GM23338 (cell line): ENCODE measurements around the gene TFB2M. TPM values are rescaled to one million over a fixed set of nuclear protein-coding genes. Genes with fewer than 3 reads are reported as not detected.

Source experiments
- ATAC-seq: fragments of 200-7000 bp; cut with Tn5 transposase; 3 replicates; pipeline ENCODE4 v1.9.1; 2020
- DNase-seq: peaks from one replicate; pipeline ENCODE4 v3.0.0-alpha.2; 2015; ENCODE audit warnings: low spot score
- H2AFZ ChIP-seq: fragments of 200-600 bp; sonication (generic); 2 replicates; pipeline ENCODE4 v1.8.0; 2016; ENCODE audit warnings: antibody characterized with exemption, mild to moderate bottlenecking, moderate library complexity
- H3F3A ChIP-seq: fragments of 200-600 bp; sonication (generic); replicated peaks from 2 replicates; pipeline ENCODE4 v1.8.0; 2017; ENCODE audit warnings: antibody characterized with exemption, mixed run types, low read depth
- H3K27ac ChIP-seq: fragments of 200-600 bp; sonication (generic); 2 replicates; pipeline ENCODE4 v1.6.1; 2016; ENCODE audit warnings: low read depth
- H3K27me3 ChIP-seq: fragments of 200-600 bp; sonication (generic); 2 replicates; pipeline ENCODE4 v1.8.0; 2016; ENCODE audit warnings: mild to moderate bottlenecking, mixed run types, moderate library complexity; ENCODE audit not compliant: insufficient read depth
- H3K36me3 ChIP-seq: fragments of 200-600 bp; sonication (generic); 2 replicates; pipeline ENCODE4 v1.8.0; 2016; ENCODE audit warnings: mild to moderate bottlenecking; ENCODE audit not compliant: insufficient read depth
- H3K4me1 ChIP-seq: fragments of 200-600 bp; sonication (generic); 2 replicates; pipeline ENCODE4 v1.8.0; 2016; ENCODE audit warnings: mild to moderate bottlenecking, moderate library complexity; ENCODE audit not compliant: insufficient read depth
- H3K4me2 ChIP-seq: fragments of 200-600 bp; sonication (generic); 2 replicates; pipeline ENCODE4 v1.7.1; 2017; ENCODE audit warnings: mixed run types
- H3K4me3 ChIP-seq: fragments of 200-600 bp; sonication (generic); 2 replicates; pipeline ENCODE4 v1.6.1; 2016; ENCODE audit warnings: mixed run types
- H3K79me2 ChIP-seq: fragments of 200-600 bp; sonication (generic); replicated peaks from 2 replicates; pipeline ENCODE4 v1.8.0; 2017; ENCODE audit warnings: mild to moderate bottlenecking; ENCODE audit not compliant: insufficient read depth
- H3K9me2 ChIP-seq: fragments of 200-600 bp; sonication (generic); 2 replicates; pipeline ENCODE4 v1.8.0; 2017; ENCODE audit not compliant: insufficient read depth
- H4K20me1 ChIP-seq: fragments of 200-600 bp; sonication (generic); replicated peaks from 2 replicates; pipeline ENCODE4 v1.8.0; 2017; ENCODE audit warnings: mild to moderate bottlenecking; ENCODE audit not compliant: insufficient read depth
- H3K27ac Mint-ChIP-seq: 2 replicates; pipeline ENCODE4 v1.8.0; 2020; ENCODE audit warnings: inconsistent platforms, mild to moderate bottlenecking, moderate library complexity, mixed read lengths
- H3K27me3 Mint-ChIP-seq: 3 replicates; pipeline ENCODE4 v1.8.0; 2022; ENCODE audit warnings: low read depth, mild to moderate bottlenecking, moderate library complexity, mixed read lengths, inconsistent platforms; ENCODE audit not compliant: insufficient read depth, poor library complexity
- H3K36me3 Mint-ChIP-seq: 3 replicates; pipeline ENCODE4 v1.8.0; 2021; ENCODE audit warnings: low read depth, mild to moderate bottlenecking, inconsistent platforms, moderate library complexity, mixed read lengths
- H3K4me1 Mint-ChIP-seq: 3 replicates; pipeline ENCODE4 v1.8.0; 2020; ENCODE audit warnings: mild to moderate bottlenecking, inconsistent platforms, mixed read lengths
- H3K4me3 Mint-ChIP-seq: 3 replicates; pipeline ENCODE4 v1.8.0; 2021; ENCODE audit warnings: moderate library complexity, mild to moderate bottlenecking, inconsistent platforms, mixed read lengths
- H3K9me3 Mint-ChIP-seq: 3 replicates; pipeline ENCODE4 v1.8.0; 2020; ENCODE audit warnings: moderate library complexity, mild to moderate bottlenecking, inconsistent platforms, mixed read lengths
- CREB1 ChIP-seq: fragments of 250-450 bp; sonication (Bioruptor Pico); IDR thresholded peaks from 2 replicates; pipeline ENCODE4 v1.5.0; 2020; ENCODE audit warnings: low read depth, mild to moderate bottlenecking, moderate library complexity
- EZH2 ChIP-seq: fragments of 200-600 bp; sonication (generic); IDR thresholded peaks from one replicate; pipeline ENCODE4 v1.8.0; 2017; ENCODE audit warnings: antibody characterized with exemption, mild to moderate bottlenecking, low read depth; ENCODE audit not compliant: unreplicated experiment
- EZH2phosphoT487 ChIP-seq: fragments of 200-600 bp; sonication (generic); IDR thresholded peaks from one replicate; pipeline ENCODE4 v1.8.1; 2018; ENCODE audit warnings: antibody characterized with exemption; ENCODE audit not compliant: unreplicated experiment
- JUNB ChIP-seq: IDR thresholded peaks from one replicate; pipeline ENCODE4 v1.6.1; 2016; ENCODE audit warnings: antibody characterized with exemption; ENCODE audit not compliant: unreplicated experiment
- NANOG ChIP-seq: IDR thresholded peaks from 2 replicates; pipeline ENCODE4 v1.6.1; 2016; ENCODE audit warnings: antibody characterized with exemption, borderline replicate concordance
- POLR2AphosphoS5 ChIP-seq: IDR thresholded peaks from 2 replicates; pipeline ENCODE4 v1.6.1; 2016; ENCODE audit warnings: antibody characterized with exemption, low read depth
- STAT1 ChIP-seq: IDR thresholded peaks from one replicate; pipeline ENCODE4 v1.6.1; 2016; ENCODE audit warnings: antibody characterized with exemption; ENCODE audit not compliant: unreplicated experiment
- ZNF114 ChIP-seq: fragments of 250-450 bp; sonication (Bioruptor Pico); IDR thresholded peaks from 2 replicates; pipeline ENCODE4 v1.5.0; 2020; ENCODE audit warnings: mild to moderate bottlenecking, moderate library complexity
- ZNF331 ChIP-seq: fragments of 250-450 bp; sonication (Bioruptor Pico); IDR thresholded peaks from 2 replicates; pipeline ENCODE4 v1.5.0; 2020; ENCODE audit warnings: low read depth, mild to moderate bottlenecking, moderate library complexity
- ZNF462 ChIP-seq: fragments of 250-450 bp; sonication (Bioruptor Pico); IDR thresholded peaks from 2 replicates; pipeline ENCODE4 v1.5.0; 2020; ENCODE audit warnings: mild to moderate bottlenecking, moderate library complexity
- polyA plus RNA-seq: library from polyadenylated mRNA; unstranded; fragments of >200 nt; fragmentation: Nextera tagmentation; extraction: Ambion mirVana; gene quantifications from 2 replicates; pipeline ENCODE4 v1.2.1, GENCODE V29; 2016
- total RNA-seq: library from RNA; depleted of rRNA; stranded (reverse); fragments of >200 nt; shearing (Covaris generic); gene quantifications from 2 replicates; pipeline ENCODE4 v1.2.3, GENCODE V29; 2014
- TF ChIP-seq, protein P1 (sequence below), 2 experiments: fragments of 200-600 bp in 1 of 2; sonication (generic) in 1 of 2; conservative IDR thresholded peaks; 2 replicates each; pipeline versions ENCODE4 v1.5.1 to v1.6.1; 2016 to 2017; ENCODE audit warnings: antibody characterized with exemption in 2 of 2, low read depth in 2 of 2, mild to moderate bottlenecking in 2 of 2, moderate library complexity in 1 of 2
- TF ChIP-seq, protein P2 (sequence below): IDR thresholded peaks from one replicate; pipeline ENCODE4 v1.6.1; 2018; ENCODE audit warnings: antibody characterized with exemption; ENCODE audit not compliant: unreplicated experiment
- TF ChIP-seq, protein P3 (sequence below): IDR thresholded peaks from 2 replicates; pipeline ENCODE4 v1.6.1; 2016; ENCODE audit warnings: antibody characterized with exemption

The TFB2M gene
- total and polyA plus RNA-seq, 2 experiments from 2014 or later = 18.7 to 24.9 TPM

DNA sequence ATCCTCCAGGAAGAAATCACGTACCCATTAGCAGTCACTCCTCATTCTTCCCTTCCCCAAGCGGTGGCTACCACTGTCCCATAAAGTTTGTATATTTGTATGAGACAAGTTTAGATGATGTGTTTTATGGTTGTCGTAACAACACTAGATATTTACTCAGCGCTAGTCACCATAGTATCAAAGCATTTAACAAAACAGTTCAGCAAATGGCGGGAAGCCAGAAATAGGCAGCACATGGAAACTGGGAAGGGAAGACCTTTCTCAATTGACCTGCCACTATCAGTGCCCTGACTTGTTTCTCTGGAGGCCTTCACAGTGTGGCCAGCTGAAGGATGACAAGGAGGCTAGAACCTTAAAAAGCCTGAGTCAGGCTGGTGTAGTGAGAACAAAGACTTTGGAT, 31.3 kb upstream of the TFB2M start:
- no peaks in the 10 kb centered on the region for H3K27me3 ChIP-seq
- H3K4me3 ChIP-seq = no peak overlapping the region
- H4K20me1 ChIP-seq = no peaks in the 10 kb centered on the region; the same call in none of the 2 replicates
- no peaks in the 10 kb centered on the region for H3F3A ChIP-seq
- no peaks in the 10 kb centered on the region for H3K9me3 Mint-ChIP-seq
- no peaks in the 10 kb centered on the region for H3K9me2 ChIP-seq
- no peak for TF ChIP-seq ZNF462 (CRISPR knock-in tag)
- no peak for TF ChIP-seq EZH2
- no peak for TF ChIP-seq EZH2phosphoT487
- TF ChIP-seq, protein P1, sequence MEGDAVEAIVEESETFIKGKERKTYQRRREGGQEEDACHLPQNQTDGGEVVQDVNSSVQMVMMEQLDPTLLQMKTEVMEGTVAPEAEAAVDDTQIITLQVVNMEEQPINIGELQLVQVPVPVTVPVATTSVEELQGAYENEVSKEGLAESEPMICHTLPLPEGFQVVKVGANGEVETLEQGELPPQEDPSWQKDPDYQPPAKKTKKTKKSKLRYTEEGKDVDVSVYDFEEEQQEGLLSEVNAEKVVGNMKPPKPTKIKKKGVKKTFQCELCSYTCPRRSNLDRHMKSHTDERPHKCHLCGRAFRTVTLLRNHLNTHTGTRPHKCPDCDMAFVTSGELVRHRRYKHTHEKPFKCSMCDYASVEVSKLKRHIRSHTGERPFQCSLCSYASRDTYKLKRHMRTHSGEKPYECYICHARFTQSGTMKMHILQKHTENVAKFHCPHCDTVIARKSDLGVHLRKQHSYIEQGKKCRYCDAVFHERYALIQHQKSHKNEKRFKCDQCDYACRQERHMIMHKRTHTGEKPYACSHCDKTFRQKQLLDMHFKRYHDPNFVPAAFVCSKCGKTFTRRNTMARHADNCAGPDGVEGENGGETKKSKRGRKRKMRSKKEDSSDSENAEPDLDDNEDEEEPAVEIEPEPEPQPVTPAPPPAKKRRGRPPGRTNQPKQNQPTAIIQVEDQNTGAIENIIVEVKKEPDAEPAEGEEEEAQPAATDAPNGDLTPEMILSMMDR (conservative IDR thresholded peaks at IDR 0.05; ENCODE audit: low read depth in 2 of 2) = no peak
- no peak for TF ChIP-seq POLR2AphosphoS5
- TF ChIP-seq, protein P2, sequence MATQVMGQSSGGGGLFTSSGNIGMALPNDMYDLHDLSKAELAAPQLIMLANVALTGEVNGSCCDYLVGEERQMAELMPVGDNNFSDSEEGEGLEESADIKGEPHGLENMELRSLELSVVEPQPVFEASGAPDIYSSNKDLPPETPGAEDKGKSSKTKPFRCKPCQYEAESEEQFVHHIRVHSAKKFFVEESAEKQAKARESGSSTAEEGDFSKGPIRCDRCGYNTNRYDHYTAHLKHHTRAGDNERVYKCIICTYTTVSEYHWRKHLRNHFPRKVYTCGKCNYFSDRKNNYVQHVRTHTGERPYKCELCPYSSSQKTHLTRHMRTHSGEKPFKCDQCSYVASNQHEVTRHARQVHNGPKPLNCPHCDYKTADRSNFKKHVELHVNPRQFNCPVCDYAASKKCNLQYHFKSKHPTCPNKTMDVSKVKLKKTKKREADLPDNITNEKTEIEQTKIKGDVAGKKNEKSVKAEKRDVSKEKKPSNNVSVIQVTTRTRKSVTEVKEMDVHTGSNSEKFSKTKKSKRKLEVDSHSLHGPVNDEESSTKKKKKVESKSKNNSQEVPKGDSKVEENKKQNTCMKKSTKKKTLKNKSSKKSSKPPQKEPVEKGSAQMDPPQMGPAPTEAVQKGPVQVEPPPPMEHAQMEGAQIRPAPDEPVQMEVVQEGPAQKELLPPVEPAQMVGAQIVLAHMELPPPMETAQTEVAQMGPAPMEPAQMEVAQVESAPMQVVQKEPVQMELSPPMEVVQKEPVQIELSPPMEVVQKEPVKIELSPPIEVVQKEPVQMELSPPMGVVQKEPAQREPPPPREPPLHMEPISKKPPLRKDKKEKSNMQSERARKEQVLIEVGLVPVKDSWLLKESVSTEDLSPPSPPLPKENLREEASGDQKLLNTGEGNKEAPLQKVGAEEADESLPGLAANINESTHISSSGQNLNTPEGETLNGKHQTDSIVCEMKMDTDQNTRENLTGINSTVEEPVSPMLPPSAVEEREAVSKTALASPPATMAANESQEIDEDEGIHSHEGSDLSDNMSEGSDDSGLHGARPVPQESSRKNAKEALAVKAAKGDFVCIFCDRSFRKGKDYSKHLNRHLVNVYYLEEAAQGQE = no peak
- TF ChIP-seq JUNB = no peak
- no peak for TF ChIP-seq STAT1
- TF ChIP-seq ZNF114 (CRISPR knock-in tag) = no peak
- TF ChIP-seq CREB1 (CRISPR knock-in tag) = no peak
- TF ChIP-seq ZNF331 (CRISPR knock-in tag) = no peak
- TF ChIP-seq NANOG = no peak
- TF ChIP-seq, protein P3, sequence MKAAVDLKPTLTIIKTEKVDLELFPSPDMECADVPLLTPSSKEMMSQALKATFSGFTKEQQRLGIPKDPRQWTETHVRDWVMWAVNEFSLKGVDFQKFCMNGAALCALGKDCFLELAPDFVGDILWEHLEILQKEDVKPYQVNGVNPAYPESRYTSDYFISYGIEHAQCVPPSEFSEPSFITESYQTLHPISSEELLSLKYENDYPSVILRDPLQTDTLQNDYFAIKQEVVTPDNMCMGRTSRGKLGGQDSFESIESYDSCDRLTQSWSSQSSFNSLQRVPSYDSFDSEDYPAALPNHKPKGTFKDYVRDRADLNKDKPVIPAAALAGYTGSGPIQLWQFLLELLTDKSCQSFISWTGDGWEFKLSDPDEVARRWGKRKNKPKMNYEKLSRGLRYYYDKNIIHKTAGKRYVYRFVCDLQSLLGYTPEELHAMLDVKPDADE = no peak
- ATAC-seq (peak; percentile 32; the same call in 2 of the 3 replicates), DNase-seq (no peak)
- no peak overlapping the region for H2AFZ ChIP-seq
- H3K36me3 Mint-ChIP-seq = peaks cover 3% of the 10 kb centered on the region; the same call in 1 of the 3 replicates
- peaks cover 4% of the 10 kb centered on the region for H3K27me3 Mint-ChIP-seq
- peaks cover 33% of the 10 kb centered on the region; the same call in 1 of the 2 replicates for H3K79me2 ChIP-seq
- no peaks in the 10 kb centered on the region for H3K4me1 Mint-ChIP-seq
- no peak overlapping the region for H3K27ac Mint-ChIP-seq
- H3K36me3 ChIP-seq = no peaks in the 10 kb centered on the region
- H3K27ac ChIP-seq = peak overlapping the region; percentile 55; the same call in 1 of the 2 replicates
- no peak overlapping the region for H3K4me2 ChIP-seq
- H3K4me1 ChIP-seq = no peaks in the 10 kb centered on the region
- H3K4me3 Mint-ChIP-seq = no peak overlapping the region
